Esophagus squamous epithelium (tissue), 4 donors: ENCODE measurements around the gene CTCF.

Experiments
- POLR2A ChIP-seq, 4 donors: fragments of 450-650 bp; IDR thresholded peaks; one replicate each; pipeline ENCODE4 v1.6.1; 2017; ENCODE audit warnings: antibody characterized with exemption in 4 of 4, mild to moderate bottlenecking in 4 of 4, moderate library complexity in 3 of 4
- TF ChIP-seq, protein P1 (sequence below), 6 experiments: fragments of 450-650 bp in 4 of 6; fragments of 200-600 bp in 2 of 6; sonication (generic) in 2 of 6; IDR thresholded peaks; one replicate each; pipeline ENCODE4 v1.5.1; 2016 to 2019; ENCODE audit warnings: antibody characterized with exemption in 6 of 6, mild to moderate bottlenecking in 4 of 6, moderate library complexity in 4 of 6

DNA sequence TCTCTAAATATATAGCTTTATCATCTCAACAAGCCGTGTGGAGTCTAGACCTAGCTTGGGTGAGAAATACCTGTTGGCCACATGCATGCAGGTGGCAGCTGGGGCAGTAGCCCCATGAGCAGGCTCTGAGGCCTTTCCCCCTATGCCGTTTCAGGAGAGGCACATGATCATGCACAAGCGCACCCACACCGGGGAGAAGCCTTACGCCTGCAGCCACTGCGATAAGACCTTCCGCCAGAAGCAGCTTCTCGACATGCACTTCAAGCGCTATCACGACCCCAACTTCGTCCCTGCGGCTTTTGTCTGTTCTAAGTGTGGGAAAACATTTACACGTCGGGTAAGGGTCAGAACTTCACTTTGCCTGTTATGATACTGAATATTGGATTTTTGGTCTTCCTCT lies 65.9 kb downstream of the CTCF start:
- TF ChIP-seq, protein P1, sequence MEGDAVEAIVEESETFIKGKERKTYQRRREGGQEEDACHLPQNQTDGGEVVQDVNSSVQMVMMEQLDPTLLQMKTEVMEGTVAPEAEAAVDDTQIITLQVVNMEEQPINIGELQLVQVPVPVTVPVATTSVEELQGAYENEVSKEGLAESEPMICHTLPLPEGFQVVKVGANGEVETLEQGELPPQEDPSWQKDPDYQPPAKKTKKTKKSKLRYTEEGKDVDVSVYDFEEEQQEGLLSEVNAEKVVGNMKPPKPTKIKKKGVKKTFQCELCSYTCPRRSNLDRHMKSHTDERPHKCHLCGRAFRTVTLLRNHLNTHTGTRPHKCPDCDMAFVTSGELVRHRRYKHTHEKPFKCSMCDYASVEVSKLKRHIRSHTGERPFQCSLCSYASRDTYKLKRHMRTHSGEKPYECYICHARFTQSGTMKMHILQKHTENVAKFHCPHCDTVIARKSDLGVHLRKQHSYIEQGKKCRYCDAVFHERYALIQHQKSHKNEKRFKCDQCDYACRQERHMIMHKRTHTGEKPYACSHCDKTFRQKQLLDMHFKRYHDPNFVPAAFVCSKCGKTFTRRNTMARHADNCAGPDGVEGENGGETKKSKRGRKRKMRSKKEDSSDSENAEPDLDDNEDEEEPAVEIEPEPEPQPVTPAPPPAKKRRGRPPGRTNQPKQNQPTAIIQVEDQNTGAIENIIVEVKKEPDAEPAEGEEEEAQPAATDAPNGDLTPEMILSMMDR (IDR thresholded peaks at IDR 0.05): no peak
- TF ChIP-seq POLR2A (IDR thresholded peaks at IDR 0.05): no peak
